ENCODE measurements around the gene PGF. TPM values are rescaled to one million over a fixed set of nuclear protein-coding genes. Genes with fewer than 3 reads are reported as not detected.

The PGF gene
- total RNA-seq, 2 donors from 2014 or later = 0.35 TPM; not detected in 1

- Mint-ChIP-seq H3K4me3 (peak overlapping the region; percentile 58 to 74), H3K9me3 (no peaks in the 10 kb centered on the region), H3K4me1 (ENCODE audit: low read depth) (peaks cover 19% of the 10 kb centered on the region), H3K36me3 (ENCODE audit: insufficient read depth in 2 of 2) (no peaks in the 10 kb centered on the region), H3K27ac (no peak overlapping the region), H3K27me3 (ENCODE audit: low read depth) (no peaks in the 10 kb centered on the region)
- no peak for ATAC-seq (replicated peaks in 1 of 2)
- no peak for DNase-seq
Measured at GRCh38 chr14:74921987-74922751, 33.2 kb downstream of the PGF start.

- no peak overlapping the region for H3K4me3 Mint-ChIP-seq
- no peaks in the 10 kb centered on the region for H3K9me3 Mint-ChIP-seq
- no peak for DNase-seq
- H3K27me3 Mint-ChIP-seq (ENCODE audit: low read depth) = no peaks in the 10 kb centered on the region
- no peaks in the 10 kb centered on the region for H3K36me3 Mint-ChIP-seq (ENCODE audit: insufficient read depth in 2 of 2)
- ATAC-seq (replicated peaks in 1 of 2) = no peak
- peaks cover 19% of the 10 kb centered on the region for H3K4me1 Mint-ChIP-seq (ENCODE audit: low read depth)
- H3K27ac Mint-ChIP-seq = no peak overlapping the region
Measured at GRCh38 chr14:74921053-74921620, 34.3 kb downstream of the PGF start.

GRCh38 chr14:74920281-74920680 lies 35.1 kb downstream of the PGF start:
- DNase-seq (no peak), ATAC-seq (replicated peaks in 1 of 2) (no peak)
- Mint-ChIP-seq H3K27me3 (ENCODE audit: low read depth) (no peaks in the 10 kb centered on the region), H3K36me3 (ENCODE audit: insufficient read depth in 2 of 2) (no peaks in the 10 kb centered on the region), H3K4me1 (ENCODE audit: low read depth) (peaks cover 19% of the 10 kb centered on the region), H3K4me3 (no peak overlapping the region), H3K27ac (no peak overlapping the region), H3K9me3 (no peaks in the 10 kb centered on the region)

- no peaks in the 10 kb centered on the region for H3K9me3 Mint-ChIP-seq
- DNase-seq (no peak), ATAC-seq (replicated peaks in 1 of 2) (no peak)
- no peak overlapping the region for H3K4me3 Mint-ChIP-seq
- no peak overlapping the region for H3K27ac Mint-ChIP-seq
- H3K36me3 Mint-ChIP-seq (ENCODE audit: insufficient read depth in 2 of 2) = no peaks in the 10 kb centered on the region
- no peaks in the 10 kb centered on the region for H3K27me3 Mint-ChIP-seq (ENCODE audit: low read depth)
- peaks cover 19% of the 10 kb centered on the region for H3K4me1 Mint-ChIP-seq (ENCODE audit: low read depth)
Measured at GRCh38 chr14:74919421-74920165, 35.8 kb downstream of the PGF start.

GRCh38 chr14:74918380-74918779 lies 37.0 kb downstream of the PGF start:
- no peak overlapping the region for H3K27ac Mint-ChIP-seq
- DNase-seq (no peak), ATAC-seq (replicated peaks in 1 of 2) (no peak)
- H3K27me3 Mint-ChIP-seq (ENCODE audit: low read depth) = no peaks in the 10 kb centered on the region
- no peaks in the 10 kb centered on the region for H3K9me3 Mint-ChIP-seq
- no peak overlapping the region for H3K4me3 Mint-ChIP-seq
- H3K4me1 Mint-ChIP-seq (ENCODE audit: low read depth) = peaks cover 9% of the 10 kb centered on the region
- no peaks in the 10 kb centered on the region for H3K36me3 Mint-ChIP-seq (ENCODE audit: insufficient read depth in 2 of 2)

GRCh38 chr14:74917646-74918081 lies 37.7 kb downstream of the PGF start:
- H3K27ac Mint-ChIP-seq = no peak overlapping the region
- no peaks in the 10 kb centered on the region for H3K9me3 Mint-ChIP-seq
- no peaks in the 10 kb centered on the region for H3K27me3 Mint-ChIP-seq (ENCODE audit: low read depth)
- H3K36me3 Mint-ChIP-seq (ENCODE audit: insufficient read depth in 2 of 2) = no peaks in the 10 kb centered on the region
- H3K4me1 Mint-ChIP-seq (ENCODE audit: low read depth) = peaks cover 8% of the 10 kb centered on the region
- ATAC-seq (replicated peaks in 1 of 2) (no peak), DNase-seq (no peak)
- no peak overlapping the region for H3K4me3 Mint-ChIP-seq

- no peaks in the 10 kb centered on the region for H3K27me3 Mint-ChIP-seq (ENCODE audit: low read depth)
- no peaks in the 10 kb centered on the region for H3K9me3 Mint-ChIP-seq
- no peak overlapping the region for H3K27ac Mint-ChIP-seq
- no peaks in the 10 kb centered on the region for H3K36me3 Mint-ChIP-seq (ENCODE audit: insufficient read depth in 2 of 2)
- DNase-seq (no peak), ATAC-seq (replicated peaks in 1 of 2) (no peak)
- peaks cover 4% of the 10 kb centered on the region for H3K4me1 Mint-ChIP-seq (ENCODE audit: low read depth)
- H3K4me3 Mint-ChIP-seq = no peak overlapping the region
Measured at GRCh38 chr14:74917178-74917543, 38.2 kb downstream of the PGF start.

- Mint-ChIP-seq H3K27ac (no peak overlapping the region), H3K27me3 (ENCODE audit: low read depth) (no peaks in the 10 kb centered on the region), H3K4me1 (ENCODE audit: low read depth) (no peaks in the 10 kb centered on the region), H3K4me3 (no peak overlapping the region), H3K36me3 (ENCODE audit: insufficient read depth in 2 of 2) (no peaks in the 10 kb centered on the region), H3K9me3 (no peaks in the 10 kb centered on the region)
- ATAC-seq (replicated peaks in 1 of 2) = no peak
- DNase-seq = no peak
Measured at GRCh38 chr14:74915826-74916225, 39.6 kb downstream of the PGF start.

GRCh38 chr14:74915426-74915825 lies 40.0 kb downstream of the PGF start:
- Mint-ChIP-seq H3K4me3 (no peak overlapping the region), H3K27ac (no peak overlapping the region), H3K36me3 (ENCODE audit: insufficient read depth in 2 of 2) (no peaks in the 10 kb centered on the region), H3K4me1 (ENCODE audit: low read depth) (no peaks in the 10 kb centered on the region), H3K27me3 (ENCODE audit: low read depth) (no peaks in the 10 kb centered on the region), H3K9me3 (no peaks in the 10 kb centered on the region)
- DNase-seq (no peak), ATAC-seq (replicated peaks in 1 of 2) (no peak)

- H3K9me3 Mint-ChIP-seq = no peaks in the 10 kb centered on the region
- H3K27ac Mint-ChIP-seq = no peak overlapping the region
- H3K27me3 Mint-ChIP-seq (ENCODE audit: low read depth) = no peaks in the 10 kb centered on the region
- ATAC-seq (replicated peaks in 1 of 2) (no peak), DNase-seq (peak in 1 of 2 donors; percentile 15)
- no peaks in the 10 kb centered on the region for H3K36me3 Mint-ChIP-seq (ENCODE audit: insufficient read depth in 2 of 2)
- no peak overlapping the region for H3K4me3 Mint-ChIP-seq
- H3K4me1 Mint-ChIP-seq (ENCODE audit: low read depth) = no peaks in the 10 kb centered on the region
Measured at GRCh38 chr14:74913986-74914573, 41.3 kb downstream of the PGF start.

GRCh38 chr14:74913393-74913910 lies 41.9 kb downstream of the PGF start:
- Mint-ChIP-seq H3K4me3 (no peak overlapping the region), H3K27ac (no peak overlapping the region), H3K9me3 (no peaks in the 10 kb centered on the region), H3K4me1 (ENCODE audit: low read depth) (no peaks in the 10 kb centered on the region), H3K27me3 (ENCODE audit: low read depth) (no peaks in the 10 kb centered on the region), H3K36me3 (ENCODE audit: insufficient read depth in 2 of 2) (no peaks in the 10 kb centered on the region)
- DNase-seq (no peak), ATAC-seq (replicated peaks in 1 of 2) (no peak)

- Mint-ChIP-seq H3K27ac (no peak overlapping the region), H3K4me1 (ENCODE audit: low read depth) (no peaks in the 10 kb centered on the region), H3K4me3 (no peak overlapping the region)
Measured at GRCh38 chr14:74912801-74913200, 42.6 kb downstream of the PGF start.

GRCh38 chr14:74912111-74912510 lies 43.3 kb downstream of the PGF start:
- no peaks in the 10 kb centered on the region for H3K36me3 Mint-ChIP-seq (ENCODE audit: insufficient read depth in 2 of 2)
- H3K27ac Mint-ChIP-seq = no peak overlapping the region
- DNase-seq (no peak), ATAC-seq (replicated peaks in 1 of 2) (peak in 1 of 2 donors; percentile 8)
- no peaks in the 10 kb centered on the region for H3K27me3 Mint-ChIP-seq (ENCODE audit: low read depth)
- H3K4me1 Mint-ChIP-seq (ENCODE audit: low read depth) = no peaks in the 10 kb centered on the region
- H3K4me3 Mint-ChIP-seq = no peak overlapping the region
- no peaks in the 10 kb centered on the region for H3K9me3 Mint-ChIP-seq

More at GRCh38 chr14:74912801-74913200, 42.6 kb downstream of the PGF start:
- Mint-ChIP-seq H3K9me3 (no peaks in the 10 kb centered on the region), H3K36me3 (ENCODE audit: insufficient read depth in 2 of 2) (no peaks in the 10 kb centered on the region), H3K27me3 (ENCODE audit: low read depth) (no peaks in the 10 kb centered on the region)
- DNase-seq (no peak), ATAC-seq (replicated peaks in 1 of 2) (no peak)

All from activated T-cell treated with anti-CD3 and anti-CD28 coated beads, Interleukin-2, amount 50 U/mL, for 72 hours (primary cell).